HUES64 (cell line): ENCODE data around the gene SKOR1.

Source experiments
- H3K27ac ChIP-seq: 2 replicates; pipeline ENCODE4 v1.7.0; 2013; ENCODE audit warnings: low read depth, low read length, inconsistent platforms
- H3K27me3 ChIP-seq: 2 replicates; pipeline ENCODE4 v1.6.1; 2013; ENCODE audit warnings: mild to moderate bottlenecking, low read length; ENCODE audit not compliant: insufficient read depth
- H3K36me3 ChIP-seq: 2 replicates; pipeline ENCODE4 v1.6.1; 2013; ENCODE audit warnings: mild to moderate bottlenecking, low read length; ENCODE audit not compliant: insufficient read depth
- H3K4me1 ChIP-seq: 2 replicates; pipeline ENCODE4 v1.6.1; 2013; ENCODE audit warnings: mild to moderate bottlenecking, low read length, moderate library complexity; ENCODE audit not compliant: insufficient read depth
- H3K4me3 ChIP-seq: 2 replicates; pipeline ENCODE4 v1.5.1; 2013; ENCODE audit warnings: mild to moderate bottlenecking, low read length, moderate library complexity
- H3K9ac ChIP-seq: 2 replicates; pipeline ENCODE4 v1.6.1; 2013; ENCODE audit warnings: mild to moderate bottlenecking, low read depth, low read length
- H3K9me3 ChIP-seq: 2 replicates; pipeline ENCODE4 v1.6.1; 2013; ENCODE audit warnings: low read depth, low read length; ENCODE audit not compliant: insufficient read depth
- WGBS: fragments of 150-250, 120-280 bp; methylation state at CpG from one replicate; pipeline ENCODE4 v1.1.7; 2013; ENCODE audit warnings: missing lambda C conversion rate; 5-methylcytosine and 5-hydroxymethylcytosine counted together

SKOR1 gene

DNA sequence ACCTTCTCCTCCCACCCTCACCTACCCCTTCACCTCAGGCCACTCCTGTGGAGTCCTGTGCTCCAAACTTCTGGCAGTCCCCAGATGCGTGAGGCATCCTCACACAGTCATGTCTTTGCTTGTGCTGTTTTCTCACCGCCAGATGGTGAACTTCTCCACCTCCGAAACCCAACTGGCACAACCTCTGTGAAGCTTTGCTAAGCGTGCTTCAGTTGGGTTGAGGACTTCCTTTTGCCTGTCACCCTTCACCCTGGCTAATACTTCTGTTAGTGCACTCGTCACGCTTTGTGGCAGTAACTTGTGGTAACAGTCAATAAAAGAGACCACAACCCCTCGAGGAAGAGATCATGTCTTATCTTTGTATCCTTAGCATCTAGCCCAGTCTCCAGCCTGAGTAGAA lies 42.0 kb upstream of the SKOR1 start:
- no peak overlapping the region for H3K4me3 ChIP-seq
- H3K9ac ChIP-seq, result no peak overlapping the region
- H3K9me3 ChIP-seq, result no peaks in the 10 kb centered on the region
- H3K4me1 ChIP-seq, result peaks cover 55% of the 10 kb centered on the region
- 93% methylated on average over 7 of the region's 7 CpGs for WGBS
- no peak overlapping the region for H3K27ac ChIP-seq
- H3K27me3 ChIP-seq, result no peaks in the 10 kb centered on the region
- no peaks in the 10 kb centered on the region for H3K36me3 ChIP-seq

DNA sequence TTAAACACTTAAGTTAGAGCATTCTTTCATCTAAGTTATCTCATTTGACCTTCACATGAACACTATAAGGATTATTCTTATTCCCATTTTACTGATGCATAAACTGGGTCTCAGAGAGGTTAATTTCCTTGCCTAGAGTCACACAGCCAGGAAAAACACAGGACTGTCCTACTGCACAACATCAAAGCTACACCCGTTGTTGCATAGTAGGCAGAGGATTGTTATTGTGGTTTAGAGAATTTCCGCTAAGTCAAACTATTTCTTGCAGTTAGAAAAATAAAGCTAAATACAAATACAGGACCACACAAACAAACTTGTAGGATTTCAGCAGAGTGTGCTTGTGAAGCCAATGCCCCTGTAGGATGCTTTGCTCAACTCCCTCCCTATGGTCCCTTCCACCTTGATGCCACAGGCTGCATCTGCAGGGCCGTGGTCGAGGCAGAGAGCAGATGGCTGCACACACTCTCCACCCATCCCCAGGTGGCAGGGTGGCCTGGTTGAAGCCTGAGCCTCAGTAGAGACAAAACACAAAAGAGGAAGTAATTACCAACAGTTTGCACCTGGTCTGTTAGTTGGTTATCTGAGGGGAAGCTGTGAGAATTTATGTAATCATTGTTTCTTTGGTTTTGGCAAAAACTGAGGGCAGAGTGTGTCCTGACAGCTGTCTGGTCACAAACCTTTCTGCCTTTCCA lies 41.1 kb upstream of the SKOR1 start:
- no peaks in the 10 kb centered on the region for H3K36me3 ChIP-seq
- H3K4me3 ChIP-seq, result no peak overlapping the region
- no peaks in the 10 kb centered on the region for H3K9me3 ChIP-seq
- WGBS, result 84% methylated on average over 3 of the region's 4 CpGs
- no peak overlapping the region for H3K9ac ChIP-seq
- H3K27me3 ChIP-seq, result no peaks in the 10 kb centered on the region
- H3K4me1 ChIP-seq, result peaks cover 51% of the 10 kb centered on the region
- H3K27ac ChIP-seq, result no peak overlapping the region

DNA sequence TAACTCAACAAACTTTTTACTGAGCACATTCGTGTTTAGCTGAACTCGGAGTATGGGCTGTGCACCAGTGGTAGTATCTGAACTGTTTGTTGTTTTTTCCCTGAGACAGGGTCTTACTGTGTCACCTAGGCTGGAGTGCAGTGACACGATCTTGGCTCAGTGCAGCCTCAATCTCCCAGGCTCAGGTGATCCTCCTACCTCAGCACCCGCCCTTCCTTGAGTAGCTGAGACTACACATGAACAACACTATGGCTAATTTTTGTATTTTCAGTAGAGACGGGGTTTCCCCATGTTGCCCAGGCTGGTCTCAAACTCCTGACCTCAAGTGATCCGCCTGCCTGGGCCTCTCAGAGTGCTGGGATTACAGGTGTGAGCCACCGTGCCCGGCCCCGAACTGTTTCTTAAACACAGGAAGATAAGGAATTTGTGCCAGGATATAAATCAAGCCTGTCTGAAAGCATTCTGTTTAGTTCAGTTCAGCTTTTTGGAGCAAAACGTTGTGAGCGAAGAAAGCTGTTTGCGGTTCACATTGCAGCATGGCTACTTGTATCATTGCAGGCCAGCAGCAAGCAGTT lies 40.4 kb upstream of the SKOR1 start:
- H3K4me1 ChIP-seq, result peaks cover 47% of the 10 kb centered on the region
- WGBS, result 90% methylated on average over 12 of the region's 12 CpGs

DNA sequence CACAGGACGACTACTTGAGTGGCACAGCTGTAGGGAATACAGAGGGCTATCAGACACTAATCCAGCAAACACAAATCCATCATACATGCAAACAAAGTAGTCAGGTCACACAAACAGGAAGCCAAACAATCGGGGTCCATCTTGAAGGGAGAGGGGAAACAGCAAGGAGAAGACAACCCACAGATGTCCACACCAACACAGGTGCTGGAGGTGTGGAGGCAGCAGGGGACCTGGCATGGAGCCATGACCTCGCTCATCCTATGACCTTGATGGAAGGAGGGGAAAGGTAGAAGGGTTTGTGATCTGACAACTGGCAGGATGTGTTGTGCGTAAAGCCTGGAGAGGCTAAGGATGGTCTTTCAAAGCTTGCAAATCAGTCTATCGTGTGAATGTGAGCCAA lies 39.9 kb upstream of the SKOR1 start:
- peaks cover 51% of the 10 kb centered on the region for H3K4me1 ChIP-seq

More for the DNA sequence above, 40.4 kb upstream of the SKOR1 start:
- Histone ChIP-seq H3K27ac (no peak overlapping the region), H3K9me3 (no peaks in the 10 kb centered on the region), H3K4me3 (no peak overlapping the region), H3K9ac (no peak overlapping the region), H3K36me3 (no peaks in the 10 kb centered on the region), H3K27me3 (no peaks in the 10 kb centered on the region)

DNA sequence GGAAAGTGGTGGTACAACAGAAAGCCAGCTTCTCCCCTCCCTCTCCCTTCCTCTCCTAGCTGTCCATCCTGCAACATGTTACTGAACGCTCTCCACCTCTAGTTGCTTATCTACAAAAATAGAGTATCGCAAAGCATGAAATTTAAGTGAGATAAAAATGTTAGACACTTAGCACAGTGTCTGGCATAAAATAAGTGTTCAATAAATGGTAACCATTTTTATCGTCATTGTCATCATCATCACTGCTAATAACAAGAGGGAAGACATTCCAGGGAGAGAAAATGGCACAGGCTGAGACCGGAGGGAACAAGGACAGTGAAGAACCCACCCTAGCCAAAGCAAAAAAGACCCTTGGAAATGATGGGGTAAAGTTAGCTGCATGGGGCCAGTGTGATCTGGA lies 38.7 kb upstream of the SKOR1 start:
- Histone ChIP-seq H3K4me1 (peaks cover 55% of the 10 kb centered on the region), H3K9me3 (no peaks in the 10 kb centered on the region), H3K27me3 (no peaks in the 10 kb centered on the region), H3K27ac (no peak overlapping the region), H3K4me3 (no peak overlapping the region), H3K36me3 (no peaks in the 10 kb centered on the region), H3K9ac (no peak overlapping the region)
- WGBS, result 90% methylated on average over 4 of the region's 4 CpGs

More for the DNA sequence above, 39.9 kb upstream of the SKOR1 start:
- Histone ChIP-seq H3K36me3 (no peaks in the 10 kb centered on the region), H3K27ac (no peak overlapping the region), H3K4me3 (no peak overlapping the region), H3K27me3 (no peaks in the 10 kb centered on the region), H3K9me3 (no peaks in the 10 kb centered on the region), H3K9ac (no peak overlapping the region)
- WGBS, result 91% methylated on average over 5 of the region's 5 CpGs

DNA sequence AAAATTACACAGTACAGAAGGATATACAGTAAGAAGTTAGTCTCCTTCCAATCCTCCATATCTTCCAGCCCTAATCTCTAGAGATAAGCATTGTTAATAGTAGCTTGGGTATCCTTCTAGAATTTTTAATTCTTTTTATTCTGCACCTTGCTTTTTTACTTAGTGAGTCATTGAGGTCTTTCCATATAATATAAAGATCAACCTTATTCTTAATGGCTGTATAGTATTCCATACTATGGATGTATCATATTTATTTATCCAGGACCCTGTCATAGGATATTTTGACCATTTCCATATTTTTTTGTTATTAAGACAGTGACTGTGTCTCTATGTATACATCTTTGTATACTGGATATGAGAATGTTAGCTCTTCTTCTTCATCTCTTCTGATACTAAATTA lies 36.3 kb upstream of the SKOR1 start:
- Histone ChIP-seq H3K27me3 (no peaks in the 10 kb centered on the region), H3K4me3 (no peak overlapping the region), H3K9ac (no peak overlapping the region), H3K27ac (no peak overlapping the region), H3K36me3 (no peaks in the 10 kb centered on the region), H3K9me3 (no peaks in the 10 kb centered on the region), H3K4me1 (peaks cover 52% of the 10 kb centered on the region)

DNA sequence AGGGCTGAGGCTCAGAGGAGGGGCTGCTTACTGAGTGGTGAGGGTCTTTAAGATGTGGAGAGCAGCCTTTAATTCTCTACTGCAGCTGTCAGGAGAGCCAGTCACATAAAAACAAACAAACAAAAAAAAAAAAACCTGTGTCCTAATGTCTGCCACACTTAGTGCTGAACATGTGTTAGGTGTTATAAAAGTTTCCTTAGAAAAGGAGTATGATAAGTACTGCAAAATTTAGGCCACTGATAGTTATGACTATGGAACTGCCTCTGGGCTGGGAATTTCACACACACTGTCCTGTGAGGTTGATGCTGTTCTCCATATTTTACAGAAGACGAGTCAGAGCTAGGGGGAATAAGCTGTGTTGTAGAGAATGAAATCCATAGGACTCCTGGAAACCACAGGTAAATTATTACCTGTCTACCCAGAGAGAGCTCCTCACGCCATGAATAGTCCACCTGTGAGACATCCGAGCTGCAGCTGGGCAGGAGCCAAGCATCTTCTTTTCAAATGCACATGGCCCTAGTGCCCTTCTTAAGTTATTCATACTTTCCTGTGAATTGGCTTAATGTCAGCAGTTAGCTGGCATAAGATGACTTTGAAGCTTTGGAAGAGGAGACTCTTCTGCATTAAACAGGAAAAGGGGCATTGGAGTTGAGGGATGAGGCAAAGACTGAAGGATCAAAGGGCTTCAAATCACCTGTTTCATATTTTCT lies 34.5 kb upstream of the SKOR1 start:
- no peak overlapping the region for H3K27ac ChIP-seq
- H3K36me3 ChIP-seq, result no peaks in the 10 kb centered on the region
- H3K9ac ChIP-seq, result no peak overlapping the region
- H3K4me3 ChIP-seq, result no peak overlapping the region
- H3K27me3 ChIP-seq, result no peaks in the 10 kb centered on the region
- peaks cover 52% of the 10 kb centered on the region for H3K4me1 ChIP-seq
- 43% methylated on average over 3 of the region's 3 CpGs for WGBS
- H3K9me3 ChIP-seq, result peaks cover 7% of the 10 kb centered on the region; the same call in 1 of the 2 replicates

DNA sequence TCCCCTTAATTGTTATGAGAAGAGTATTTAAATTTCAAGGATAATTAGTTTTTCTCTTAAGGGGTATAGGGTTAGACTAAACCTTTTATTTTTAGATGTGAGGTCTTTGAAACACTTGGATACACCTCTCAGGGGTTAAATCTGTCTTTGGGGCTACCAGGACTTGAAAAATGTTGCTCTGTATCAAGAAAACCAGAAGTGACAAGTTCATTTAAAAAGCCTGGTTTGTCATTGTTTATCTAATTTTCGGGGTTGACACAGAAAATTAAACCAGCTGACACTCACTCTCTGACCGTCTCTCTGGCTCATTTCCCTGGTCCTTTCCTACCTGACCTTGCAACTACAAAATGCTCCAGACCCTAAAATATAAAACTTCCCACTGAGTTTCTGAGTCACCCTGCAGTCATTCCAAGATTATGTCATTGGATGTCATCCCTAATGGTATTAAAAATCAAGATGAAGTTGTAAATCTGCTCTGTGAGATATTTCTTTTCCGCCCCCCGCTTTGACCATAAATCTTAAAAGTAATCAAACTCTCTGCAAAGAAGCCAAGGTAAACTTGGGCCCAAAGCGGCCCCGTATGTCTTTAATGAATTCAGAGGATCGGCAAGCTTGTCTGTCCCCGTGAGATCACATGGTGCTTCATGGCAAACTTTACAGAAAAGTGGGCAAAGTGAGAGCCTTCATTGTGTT lies 32.9 kb upstream of the SKOR1 start:
- Histone ChIP-seq H3K9me3 (peaks cover 7% of the 10 kb centered on the region; the same call in 1 of the 2 replicates), H3K27ac (no peak overlapping the region), H3K9ac (no peak overlapping the region), H3K4me3 (no peak overlapping the region), H3K36me3 (no peaks in the 10 kb centered on the region), H3K4me1 (peaks cover 45% of the 10 kb centered on the region), H3K27me3 (no peaks in the 10 kb centered on the region)
- 82% methylated on average over 8 of the region's 8 CpGs for WGBS

DNA sequence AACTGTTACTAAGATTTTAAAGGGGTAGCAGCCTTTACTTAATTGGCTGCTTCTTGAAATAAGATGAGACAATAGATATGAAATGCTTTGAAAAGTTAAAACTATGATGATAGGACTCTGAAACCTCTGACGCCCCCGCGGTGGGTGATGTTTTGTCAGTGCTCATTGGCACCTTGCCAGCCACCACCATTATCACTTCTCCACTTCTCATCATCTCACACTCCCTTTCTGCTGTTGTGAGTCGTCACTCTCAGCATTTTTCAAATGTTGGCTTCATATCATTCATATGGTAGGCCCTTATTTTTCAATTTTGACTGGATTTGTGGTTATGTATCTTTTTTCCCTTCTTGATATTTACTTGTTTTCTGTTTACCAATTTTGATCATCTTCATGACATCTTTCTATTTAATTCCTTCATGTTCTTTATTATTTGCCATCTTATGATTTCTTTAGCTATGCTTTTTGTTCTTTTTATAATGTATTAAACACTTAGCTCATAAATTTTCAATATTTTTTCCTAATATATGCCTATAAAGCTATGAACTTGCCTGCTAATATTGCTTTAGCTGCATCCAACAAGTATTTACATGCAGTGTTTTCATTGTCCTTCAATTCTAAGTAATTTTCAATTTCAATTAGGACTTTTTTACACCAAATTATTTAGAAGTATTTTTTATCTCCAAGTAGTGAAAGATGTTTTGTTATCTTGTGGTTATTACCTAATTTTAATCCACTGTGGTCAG lies 30.3 kb upstream of the SKOR1 start:
- no peak overlapping the region for H3K4me3 ChIP-seq
- H3K4me1 ChIP-seq, result peaks cover 37% of the 10 kb centered on the region
- peaks cover 7% of the 10 kb centered on the region; the same call in 1 of the 2 replicates for H3K9me3 ChIP-seq
- H3K27me3 ChIP-seq, result no peaks in the 10 kb centered on the region
- WGBS, result 90% methylated on average over 4 of the region's 4 CpGs
- no peaks in the 10 kb centered on the region for H3K36me3 ChIP-seq
- no peak overlapping the region for H3K9ac ChIP-seq
- no peak overlapping the region for H3K27ac ChIP-seq

DNA sequence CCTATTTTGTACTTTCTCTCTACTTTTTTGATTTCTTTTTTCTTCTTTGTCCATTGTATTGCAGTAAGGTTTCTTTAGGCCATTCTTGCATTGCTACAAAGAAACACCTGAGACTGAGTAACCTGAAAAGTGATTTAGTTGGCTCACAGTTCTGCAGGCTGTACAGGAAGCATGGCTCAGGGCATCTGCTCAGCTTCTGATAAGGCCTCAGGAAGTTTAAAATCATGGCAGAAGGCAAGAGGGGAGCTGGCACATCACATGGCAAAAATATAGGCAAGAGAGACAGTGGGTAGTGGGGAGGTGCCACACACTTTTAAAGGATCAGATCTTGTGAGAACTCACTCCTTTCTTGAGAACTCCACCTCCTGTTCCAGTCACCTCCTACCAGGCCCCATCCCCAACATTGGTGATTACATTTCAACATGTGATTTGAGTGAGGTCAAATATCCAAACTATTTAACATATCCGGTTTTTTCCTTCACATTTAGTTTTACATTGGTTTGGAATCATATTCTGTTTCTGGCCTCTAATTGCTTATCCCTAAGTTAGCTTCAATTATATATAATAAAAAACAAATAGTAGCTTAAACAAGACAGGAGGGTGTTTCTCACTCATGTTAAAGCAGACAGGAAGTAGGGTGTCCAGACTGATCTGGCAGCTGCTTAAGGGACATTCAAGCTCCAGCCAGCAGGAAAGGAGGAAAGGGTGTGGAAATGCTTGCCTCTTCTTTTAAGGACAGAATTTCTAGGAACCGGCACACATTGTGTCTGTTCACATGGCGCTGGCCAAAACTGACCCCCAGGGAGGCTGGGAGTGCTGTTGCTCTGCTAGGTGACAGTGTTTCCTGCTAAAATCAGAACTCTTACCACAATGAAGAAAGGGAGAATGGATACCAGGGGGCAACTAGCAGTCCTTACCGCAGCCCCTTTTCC lies 28.8 kb upstream of the SKOR1 start:
- Histone ChIP-seq H3K9me3 (peaks cover 7% of the 10 kb centered on the region; the same call in 1 of the 2 replicates), H3K27ac (no peak overlapping the region), H3K4me1 (peaks cover 22% of the 10 kb centered on the region), H3K9ac (no peak overlapping the region), H3K27me3 (no peaks in the 10 kb centered on the region), H3K4me3 (no peak overlapping the region), H3K36me3 (no peaks in the 10 kb centered on the region)
- WGBS, result 97% methylated on average over 4 of the region's 4 CpGs
